ELR (cell line): Measurements from ENCODE around the gene FGF9.

Experiments
- DNase-seq: peaks from one replicate; pipeline ENCODE4 v3.0.0-alpha.2; 2015; ENCODE audit warnings: low read depth

FGF9 gene

DNA sequence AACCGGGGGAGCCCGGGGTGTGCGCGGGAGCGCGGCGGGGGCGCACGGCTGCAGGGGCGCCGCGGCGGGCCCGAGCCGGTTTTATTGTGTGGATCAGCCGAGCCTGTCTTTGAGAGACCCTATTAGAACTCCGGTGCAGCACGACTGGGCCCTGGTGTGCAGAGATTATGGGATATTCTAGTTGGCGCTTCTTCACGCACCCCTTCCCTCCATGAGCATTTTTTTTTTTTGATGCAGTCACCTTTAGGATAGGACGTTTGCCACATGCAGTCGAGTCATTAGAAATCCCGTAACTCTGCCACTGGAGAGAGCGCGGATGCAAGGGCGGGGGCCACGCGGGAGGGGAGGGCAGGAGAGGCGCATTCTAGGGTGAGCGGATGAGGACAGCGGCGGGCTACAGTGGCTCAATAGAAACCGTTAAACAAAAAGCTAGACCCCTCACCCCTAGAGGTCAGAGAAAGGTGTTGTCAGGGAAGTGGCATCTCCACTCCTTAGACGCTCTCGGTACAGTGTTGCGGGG, 3.7 kb downstream of the FGF9 start:
- no peak for DNase-seq

DNA sequence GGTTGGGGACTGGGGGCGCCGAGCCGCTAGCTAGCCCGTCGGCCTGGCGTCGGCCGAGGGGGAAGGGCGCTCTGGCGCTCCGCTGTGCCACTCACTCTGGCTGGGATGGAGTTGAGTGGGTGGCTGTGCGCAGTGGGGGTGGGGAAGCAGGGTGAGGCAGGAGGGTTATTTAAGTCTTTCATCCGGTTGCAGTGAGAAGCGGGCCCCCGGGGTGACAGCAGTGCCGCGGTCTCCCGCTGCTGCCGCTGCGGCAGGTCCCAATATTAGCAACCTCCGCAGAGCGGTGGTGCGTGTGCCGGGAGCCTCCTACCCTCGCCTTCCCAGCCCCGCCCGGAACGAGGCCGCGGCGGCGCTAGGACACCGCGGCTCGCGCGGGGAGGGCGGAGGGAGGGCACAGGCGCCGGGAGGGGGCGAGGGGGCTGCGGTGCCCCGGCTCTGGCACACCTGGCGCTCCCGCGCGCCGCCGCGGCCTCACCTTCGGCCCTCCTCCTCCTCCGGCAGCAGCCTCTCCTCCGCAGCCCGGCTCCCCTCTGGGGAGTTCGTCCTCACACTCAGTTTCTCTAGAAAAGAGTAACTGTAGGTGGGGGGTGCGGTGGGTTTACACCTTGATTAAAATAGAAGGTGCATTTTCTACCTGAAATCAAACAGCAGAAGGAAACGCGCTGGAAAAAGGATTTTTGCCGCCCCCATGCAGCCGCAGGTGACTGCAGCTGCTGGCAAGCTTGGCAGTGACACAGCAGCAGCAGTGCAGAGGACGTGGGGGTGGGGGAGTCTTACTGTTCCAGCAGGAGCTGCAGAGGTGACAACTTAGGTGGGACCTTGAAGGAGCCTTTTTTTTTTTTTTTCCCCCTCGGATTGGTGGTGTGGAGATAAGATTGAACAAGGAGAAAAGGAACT, 4.5 kb downstream of the FGF9 start:
- no peak for DNase-seq

DNA sequence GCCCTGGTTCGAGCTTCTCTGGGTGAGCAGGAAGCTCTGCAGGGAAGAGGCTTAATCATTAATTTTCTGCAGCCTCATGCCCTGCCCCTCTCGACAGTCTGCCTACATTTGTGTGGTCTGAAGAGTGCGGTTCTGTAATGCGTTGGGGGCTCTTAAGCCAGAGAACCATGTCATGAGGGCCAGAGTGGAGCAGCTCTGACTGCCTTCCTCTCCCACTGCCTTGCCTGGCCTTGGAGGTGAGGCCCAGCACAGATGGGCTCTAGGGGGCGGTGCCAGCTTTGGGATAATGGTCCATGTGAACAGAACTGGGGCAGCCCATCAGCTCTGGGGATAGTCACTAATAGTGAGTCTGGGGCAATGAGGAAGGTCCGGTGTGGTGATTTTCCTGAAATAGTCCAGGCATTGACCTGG, 5.7 kb downstream of the FGF9 start:
- DNase-seq = peak; percentile 12

DNA sequence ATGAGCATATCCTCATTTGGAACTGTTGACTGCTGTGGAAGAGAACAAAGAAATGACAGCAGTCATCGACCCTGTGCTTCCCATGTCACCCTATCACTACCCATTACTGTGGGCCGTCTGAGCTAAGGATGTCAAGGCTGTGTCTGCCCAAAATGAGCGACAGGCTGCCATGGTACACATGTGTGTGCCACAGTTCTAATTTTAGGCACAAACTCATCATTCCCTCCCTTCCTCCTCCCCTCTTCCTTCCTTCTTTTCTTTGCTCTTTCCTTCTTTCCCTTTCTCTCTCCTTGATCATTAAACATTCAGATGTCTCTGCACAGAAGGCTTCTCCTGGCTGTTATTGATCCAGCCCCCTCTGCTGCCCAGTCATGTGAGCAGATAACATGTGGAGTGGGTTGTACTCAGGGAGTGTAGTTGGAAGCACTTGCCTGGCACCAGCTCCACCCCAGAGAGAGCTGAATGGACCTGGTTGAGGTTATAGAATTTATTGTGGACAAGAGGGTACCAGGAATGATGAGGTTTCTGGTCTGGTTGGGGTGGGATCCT, 6.3 kb downstream of the FGF9 start:
- DNase-seq = no peak

DNA sequence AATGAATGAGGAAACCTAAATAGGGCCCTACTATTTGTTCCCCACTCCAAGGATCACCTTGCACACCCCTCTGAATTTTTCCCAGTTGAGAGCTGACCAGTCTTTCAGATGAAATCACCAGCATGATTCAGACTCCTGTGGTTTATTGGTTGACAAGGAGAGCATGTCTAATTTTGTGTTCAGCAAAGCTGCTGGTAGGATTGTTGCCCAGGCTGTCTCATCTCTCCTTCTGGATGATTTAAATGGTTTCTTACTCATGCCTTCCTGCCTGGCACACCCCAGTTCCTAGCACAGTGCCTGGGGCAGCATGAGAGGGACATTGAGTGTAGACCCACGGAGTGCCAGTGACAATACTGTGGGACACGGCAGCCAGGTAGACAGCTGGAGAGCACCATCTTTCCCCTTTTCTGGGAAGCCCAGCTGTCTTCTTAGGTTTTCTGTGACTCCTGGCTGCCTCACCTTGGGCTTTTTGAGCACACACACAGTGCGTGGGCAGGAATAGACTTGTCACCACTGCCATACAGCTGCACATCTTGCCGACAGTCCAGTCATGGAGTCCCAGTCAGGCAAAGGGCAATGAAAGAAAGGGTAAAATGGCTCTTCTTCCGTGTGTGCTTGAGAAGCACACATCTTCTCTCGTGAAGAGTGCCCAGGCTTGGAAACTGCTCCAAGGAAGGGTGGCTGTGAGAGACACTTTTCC, 12.3 kb downstream of the FGF9 start:
- DNase-seq = peak; percentile 85

DNA sequence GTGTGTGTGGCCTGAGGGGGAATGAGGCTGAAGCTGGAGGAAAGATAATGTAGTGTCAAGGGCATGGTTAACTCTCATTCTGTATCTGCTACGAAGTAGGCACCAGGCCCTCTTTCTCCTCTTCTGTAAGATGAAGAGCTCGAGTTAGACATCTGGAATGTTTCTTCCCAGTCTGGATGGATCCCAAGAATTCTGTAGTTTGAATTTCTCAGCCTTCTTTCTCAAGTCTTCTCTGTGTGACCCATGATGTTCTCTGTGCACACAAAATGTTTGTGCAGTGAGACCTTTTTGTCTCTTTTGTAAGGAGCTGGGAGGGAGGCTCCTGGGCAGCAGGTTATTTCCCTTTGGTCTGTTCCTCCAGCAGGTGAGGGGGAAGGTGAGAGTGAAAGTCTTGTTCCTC, 13.7 kb downstream of the FGF9 start:
- no peak for DNase-seq

DNA sequence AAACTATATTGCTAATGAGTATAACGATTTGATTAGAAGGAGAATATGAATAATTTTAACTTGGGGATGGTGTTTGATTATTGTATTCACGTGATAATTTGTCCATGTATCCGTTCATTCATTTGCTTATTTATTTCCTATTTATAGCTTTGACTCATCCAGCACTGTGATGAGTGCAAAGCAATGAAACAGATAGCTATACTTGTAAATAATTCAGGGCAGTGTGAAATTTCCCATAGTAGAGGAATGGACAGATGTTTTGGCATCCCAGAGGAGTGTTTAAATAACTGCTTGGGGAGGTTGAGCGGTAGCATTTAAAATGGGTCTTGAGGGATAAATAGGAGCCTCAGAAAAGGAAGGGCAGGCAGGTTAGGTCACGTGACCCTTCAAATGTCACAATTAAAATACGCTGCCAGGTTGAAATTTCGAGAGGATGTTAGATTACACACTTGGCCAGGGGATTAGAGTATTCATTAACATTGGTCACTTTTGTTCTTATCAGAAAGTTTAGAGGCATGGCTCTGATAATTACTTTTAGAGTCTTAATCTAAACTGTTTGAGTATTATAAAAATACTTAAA, 14.7 kb downstream of the FGF9 start:
- DNase-seq = no peak

DNA sequence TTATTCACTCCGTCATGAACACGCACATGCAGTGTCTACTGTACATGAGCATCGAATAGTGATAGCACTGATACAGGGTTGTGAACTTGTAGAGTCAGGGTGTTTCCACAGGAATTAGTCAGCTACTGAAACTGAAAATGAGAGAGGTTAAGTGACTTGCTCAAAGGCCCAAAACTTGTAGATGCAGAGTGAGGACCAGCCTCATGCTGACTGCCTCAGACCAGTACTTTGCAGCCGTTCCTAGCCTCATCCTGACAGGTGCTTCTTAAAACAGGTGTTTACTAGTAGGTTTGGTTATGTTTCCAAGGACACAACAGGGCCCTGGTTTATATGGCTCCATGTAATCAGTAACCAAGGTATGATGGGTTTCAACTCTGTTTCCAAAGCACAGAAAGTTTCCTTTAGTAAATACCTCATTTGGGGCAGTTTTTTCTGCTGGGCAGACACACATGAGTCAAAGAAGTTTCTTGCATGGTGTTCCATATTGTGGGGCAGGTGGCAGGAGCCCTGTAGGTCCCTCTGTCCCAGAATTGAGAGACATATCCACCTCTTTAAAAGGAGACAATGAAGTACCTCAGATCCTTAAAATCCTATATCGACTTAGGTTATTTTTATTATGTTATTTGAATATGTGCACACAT, 16.0 kb downstream of the FGF9 start:
- no peak for DNase-seq

DNA sequence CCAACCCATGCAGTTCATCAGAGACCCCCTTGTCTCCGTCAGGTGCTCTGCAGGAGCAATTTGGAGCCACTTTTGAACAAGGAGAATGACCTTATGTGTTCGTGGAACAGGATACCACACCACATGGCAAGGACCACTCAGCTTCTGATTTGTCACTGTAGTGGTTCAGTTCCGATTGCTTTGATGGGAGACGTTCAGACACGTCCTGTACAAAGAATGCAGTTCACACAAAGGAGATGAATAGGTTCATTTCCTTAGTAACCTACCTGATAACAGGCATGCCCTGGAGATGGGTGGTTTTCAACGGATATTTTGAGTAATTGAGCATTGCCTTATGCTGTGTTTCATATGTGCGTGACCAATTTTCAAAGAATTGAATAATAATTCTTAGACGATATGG, 17.2 kb downstream of the FGF9 start:
- no peak for DNase-seq

DNA sequence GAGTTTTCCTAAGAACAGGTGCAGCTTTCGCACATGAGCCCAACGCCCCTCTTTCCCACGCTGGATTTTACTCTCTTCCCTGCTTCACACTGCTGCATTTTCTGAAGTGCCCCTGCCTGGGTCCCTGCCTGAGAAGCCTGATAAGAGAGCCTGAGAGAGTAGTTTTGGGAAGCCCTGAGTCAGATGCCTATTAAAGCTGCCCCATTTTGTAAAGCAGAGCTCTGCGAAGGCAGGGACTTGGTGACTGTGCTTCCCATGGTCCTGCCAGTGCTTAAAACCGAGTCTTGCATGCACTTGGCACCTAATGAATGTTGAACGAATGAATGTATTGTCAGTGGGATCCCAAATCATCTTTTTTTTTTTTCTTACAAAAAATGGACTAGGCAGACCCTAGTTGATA, 18.2 kb downstream of the FGF9 start:
- no peak for DNase-seq

DNA sequence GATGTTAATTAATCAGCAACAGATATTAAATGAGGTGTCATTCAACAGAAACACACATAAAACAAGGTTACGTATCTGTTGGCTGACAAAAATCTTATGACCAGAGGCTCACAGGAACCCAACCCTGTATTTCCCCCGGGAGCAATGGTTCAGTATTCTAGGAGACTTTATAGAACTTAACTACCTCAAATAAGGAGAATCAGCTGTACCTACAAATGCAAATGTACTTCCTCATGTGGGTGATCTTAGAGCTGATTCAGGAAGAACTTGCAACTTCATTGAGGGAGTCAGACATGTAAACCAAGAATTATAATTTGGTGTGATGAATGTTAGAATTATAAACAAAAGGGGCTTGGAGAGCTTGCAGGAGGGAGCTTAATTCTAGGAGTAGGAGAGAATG, 20.1 kb downstream of the FGF9 start:
- no peak for DNase-seq

DNA sequence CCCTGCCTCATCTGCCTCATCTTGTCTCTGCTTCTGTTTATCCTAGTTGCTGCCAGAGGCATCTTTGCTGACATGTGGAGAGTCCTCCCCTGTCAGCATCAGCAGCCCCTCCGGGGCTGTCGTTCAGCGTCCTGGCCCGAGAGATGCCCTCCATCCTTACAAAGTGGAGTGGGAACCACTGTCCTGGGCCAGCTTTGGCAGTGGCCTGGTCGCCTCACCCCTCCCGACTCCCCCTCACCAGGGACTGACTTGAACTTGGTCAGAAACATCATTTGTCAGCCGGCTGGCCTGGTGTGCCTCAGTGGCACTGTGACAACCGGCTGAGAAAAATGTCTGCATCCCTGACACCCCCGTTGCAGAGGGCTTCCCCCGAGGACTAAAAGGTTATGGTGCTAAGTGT, 20.6 kb downstream of the FGF9 start:
- no peak for DNase-seq

DNA sequence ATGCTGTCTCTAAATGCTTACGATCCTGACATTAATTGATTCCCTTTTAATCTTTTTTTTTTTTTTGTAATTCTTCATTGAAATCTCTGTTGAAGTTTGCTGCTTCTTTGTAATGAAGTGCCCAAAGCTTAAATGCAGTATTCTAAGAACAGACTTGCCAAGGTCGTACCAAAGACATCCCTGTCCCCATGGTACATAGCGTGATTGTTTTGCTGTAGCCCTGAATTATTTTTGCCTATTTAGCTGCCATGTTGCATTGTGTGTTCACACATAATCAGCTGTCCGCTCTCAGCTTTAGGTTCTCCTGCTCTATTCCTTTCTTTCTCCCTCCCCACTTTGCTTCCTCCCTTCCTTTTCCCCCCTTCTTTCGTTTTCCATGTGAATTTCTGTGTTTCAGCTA, 21.1 kb downstream of the FGF9 start:
- no peak for DNase-seq

DNA sequence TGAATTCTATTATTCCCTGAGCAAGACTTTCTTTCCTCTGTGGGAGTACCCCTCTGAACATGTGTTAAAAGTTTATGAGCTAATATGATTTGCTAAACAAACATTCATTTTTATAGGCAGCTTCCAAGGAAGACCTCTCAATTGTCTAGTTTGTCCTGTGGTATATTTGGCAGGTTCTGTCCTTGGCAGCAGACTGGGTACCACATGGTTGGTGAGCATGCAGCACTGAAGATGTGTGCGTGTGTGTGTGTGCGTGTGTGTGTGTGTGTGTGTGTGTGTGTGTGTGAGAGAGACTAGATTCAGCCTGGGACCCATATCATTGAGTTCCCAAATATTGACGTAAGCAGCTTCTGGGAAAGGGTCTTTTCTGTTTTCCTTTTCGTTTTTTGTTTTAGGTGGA, 24.0 kb downstream of the FGF9 start:
- DNase-seq = no peak

DNA sequence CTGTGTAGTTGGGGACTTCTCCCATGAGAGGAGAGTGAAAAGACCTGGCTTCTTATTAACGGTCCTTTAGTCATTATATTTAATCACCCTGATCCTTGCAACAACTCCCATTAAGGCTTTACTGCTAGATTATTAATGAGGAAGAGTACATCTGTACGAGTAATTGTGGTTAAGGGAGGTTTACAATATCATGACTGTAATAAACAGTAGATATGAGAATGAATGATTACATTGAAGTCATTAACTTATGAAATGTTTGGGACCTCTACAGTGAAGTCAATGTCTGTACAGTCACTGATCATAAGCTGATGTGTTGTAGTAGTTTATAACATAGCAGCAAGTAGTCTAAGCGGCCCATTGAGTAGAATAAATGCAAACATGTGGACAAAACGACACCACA, 24.7 kb downstream of the FGF9 start:
- no peak for DNase-seq

DNA sequence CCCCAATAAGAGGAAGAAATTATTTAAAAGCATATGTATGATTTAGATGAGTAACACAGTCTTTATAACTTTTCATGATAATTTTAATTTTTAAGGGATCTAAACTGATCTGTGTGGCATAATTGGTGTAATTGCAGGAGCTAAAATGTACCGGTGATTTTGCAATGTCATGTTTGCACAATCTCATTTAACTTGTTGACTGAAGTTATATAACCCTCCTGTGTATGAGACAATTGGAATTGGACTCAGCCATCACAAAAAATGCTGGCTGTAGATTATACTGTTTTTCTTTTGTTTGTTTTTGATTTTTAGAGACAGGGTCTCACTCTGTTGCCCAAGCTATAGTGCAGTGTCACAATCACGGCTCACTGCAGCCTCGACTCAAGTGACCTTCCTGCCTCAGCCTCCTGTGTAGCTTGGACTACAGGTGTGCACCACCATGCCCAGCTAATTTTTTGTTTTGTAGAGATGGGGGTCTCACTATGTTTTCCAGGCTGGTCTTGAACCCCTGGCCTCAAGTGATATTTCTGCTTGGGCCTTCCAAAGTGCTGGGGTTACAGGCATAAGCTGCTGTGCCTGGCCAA, 26.1 kb downstream of the FGF9 start:
- no peak for DNase-seq

DNA sequence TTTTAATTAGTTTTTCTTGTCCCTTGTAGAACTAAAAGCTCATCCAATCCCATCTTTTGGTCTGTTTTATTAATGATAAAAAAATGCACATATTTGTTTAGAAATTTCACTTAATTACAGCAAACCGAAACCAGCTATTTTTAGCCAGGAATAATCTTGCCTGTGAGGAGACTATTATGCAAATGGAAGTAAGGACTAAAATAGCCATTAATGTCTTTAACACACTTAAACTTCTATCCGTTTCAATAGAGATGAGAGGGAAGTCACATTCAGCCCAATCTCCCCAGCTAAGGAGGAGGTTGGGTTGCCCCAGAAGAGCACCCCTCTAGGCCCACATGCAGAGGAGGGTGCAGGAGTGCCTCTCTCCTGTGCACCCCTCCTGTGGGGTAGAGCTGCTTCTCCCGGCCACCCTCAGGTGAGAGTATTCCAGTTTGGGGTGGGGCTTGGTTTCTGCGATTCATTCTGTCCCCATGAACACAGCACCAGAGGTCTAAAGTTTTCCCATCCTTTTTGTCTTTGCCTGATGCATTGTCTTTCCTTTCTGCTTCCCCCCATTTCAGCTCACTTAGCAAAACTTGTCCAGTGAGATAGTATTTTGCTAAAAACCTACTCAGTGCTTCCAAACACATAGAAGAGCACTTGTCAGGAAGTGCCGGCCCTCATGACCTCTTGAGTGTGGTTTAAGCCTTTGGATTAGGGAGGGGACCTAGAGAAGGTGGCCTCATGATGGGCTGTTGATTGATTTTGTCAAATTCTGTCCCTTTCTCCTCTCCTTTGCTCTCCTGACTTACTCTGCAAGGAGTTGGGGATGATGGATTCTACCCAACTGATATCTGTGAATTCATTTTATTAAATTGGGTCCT, 28.2 kb downstream of the FGF9 start:
- no peak for DNase-seq

DNA sequence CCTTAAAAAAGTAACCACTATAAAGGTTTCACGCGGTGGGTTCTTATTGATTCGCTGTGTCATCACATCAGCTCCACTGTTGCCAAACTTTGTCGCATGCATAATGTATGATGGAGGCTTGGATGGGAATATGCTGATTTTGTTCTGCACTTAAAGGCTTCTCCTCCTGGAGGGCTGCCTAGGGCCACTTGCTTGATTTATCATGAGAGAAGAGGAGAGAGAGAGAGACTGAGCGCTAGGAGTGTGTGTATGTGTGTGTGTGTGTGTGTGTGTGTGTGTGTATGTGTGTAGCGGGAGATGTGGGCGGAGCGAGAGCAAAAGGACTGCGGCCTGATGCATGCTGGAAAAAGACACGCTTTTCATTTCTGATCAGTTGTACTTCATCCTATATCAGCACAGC, 30.6 kb downstream of the FGF9 start:
- no peak for DNase-seq

DNA sequence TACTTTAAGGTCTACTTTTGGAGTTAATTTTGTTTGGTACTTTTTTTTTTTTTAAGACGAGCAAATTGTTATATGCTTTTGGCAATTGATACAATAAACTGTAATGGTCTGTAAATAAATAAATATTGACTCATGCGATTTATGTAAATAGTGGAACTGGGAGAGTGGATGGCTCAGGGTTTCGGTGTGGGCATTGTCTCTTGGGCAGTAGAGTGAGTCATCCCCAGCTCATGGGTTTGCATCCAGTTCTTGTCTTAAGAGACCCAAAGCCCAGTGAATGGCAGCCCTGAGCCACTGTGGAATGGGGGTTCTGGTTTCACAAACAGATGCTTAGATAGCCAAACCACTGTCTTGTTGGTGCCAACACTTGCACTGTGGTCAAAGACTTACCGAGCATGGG, 33.0 kb downstream of the FGF9 start:
- DNase-seq = peak; percentile 16

DNA sequence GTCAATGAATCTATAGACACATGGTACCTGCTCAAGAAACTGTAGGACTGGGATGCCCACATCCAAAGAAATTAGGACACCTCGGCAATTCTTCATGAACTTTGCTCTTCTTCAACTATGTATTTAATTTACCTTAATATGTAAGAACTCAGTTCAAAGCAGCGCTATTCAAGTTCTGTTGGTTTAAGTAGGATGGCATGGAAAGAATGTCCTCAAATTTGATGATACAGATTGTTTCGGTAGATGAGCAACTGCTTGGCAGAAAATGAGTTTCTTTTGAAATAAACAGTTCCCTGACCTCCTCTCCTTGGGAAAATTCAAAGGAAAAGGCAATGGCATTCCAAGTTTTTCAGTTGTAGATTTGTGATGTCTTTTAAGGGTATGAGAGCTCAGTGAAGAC, 36.7 kb downstream of the FGF9 start:
- DNase-seq = no peak

DNA sequence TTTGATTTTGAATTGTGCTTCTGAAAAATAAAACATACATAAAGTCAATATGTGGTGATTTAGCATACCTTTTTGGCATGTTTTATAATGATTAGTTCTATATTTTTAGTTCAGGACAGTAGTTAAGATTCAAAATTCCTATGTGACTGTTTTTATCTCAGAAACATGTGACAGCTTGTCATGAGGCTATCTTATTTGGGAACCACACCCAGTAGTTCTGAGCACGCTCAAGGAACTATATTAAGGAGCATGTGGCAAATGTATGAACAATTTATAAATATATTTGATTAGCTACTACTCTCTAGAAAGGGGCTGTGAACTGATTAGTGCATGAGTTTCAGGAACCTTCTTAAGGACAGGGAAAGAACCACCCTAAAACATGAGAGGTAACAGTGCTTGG, 38.8 kb downstream of the FGF9 start:
- no peak for DNase-seq
